Measurements from ENCODE around the gene NECAB3.

NECAB3 gene

DNA sequence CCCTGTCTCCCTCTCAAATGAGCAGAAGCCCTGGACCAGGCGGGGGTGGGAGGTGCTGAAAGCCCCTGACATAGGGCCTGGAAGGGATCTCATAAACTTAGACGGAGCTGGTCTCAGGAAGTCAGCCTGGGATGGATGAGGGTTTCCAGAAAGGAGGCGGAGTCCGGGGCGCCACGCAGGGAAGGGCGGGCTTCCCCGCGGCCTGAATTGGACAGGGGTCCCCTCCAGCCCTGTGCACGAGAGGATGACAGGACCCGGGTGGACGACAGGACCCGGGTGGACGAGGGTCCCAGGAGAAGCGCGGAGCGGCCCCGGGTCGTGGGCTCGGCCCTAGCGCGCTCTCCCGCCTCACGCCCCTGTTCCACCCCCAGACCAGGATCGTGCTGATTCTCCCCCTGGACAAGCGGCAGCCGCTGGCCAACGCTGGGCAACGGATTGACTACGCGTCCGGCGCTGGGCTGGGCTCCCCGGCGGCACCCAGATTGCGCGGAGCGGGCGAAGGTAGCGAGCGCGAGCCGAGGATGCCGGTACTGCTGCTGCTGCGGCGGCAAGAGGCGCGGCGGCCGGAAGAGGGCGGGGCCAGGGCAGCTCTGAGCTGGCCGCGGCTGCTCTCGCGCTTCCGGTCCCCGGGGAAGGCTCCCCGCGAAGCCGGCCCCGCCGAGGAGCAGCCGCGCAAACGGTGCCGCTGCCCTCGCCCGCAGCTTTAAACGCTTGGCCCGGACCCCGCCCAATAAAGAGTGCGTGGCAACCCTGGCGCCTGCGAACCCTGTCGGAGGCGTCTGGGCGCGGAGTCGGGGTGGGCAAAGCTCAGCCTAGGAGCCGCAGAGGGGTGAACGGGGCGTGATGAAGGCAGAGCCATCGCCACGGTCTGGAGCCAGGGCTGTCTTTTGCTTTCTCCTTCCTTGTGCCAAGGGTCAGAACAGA is 10.8 kb downstream of the NECAB3 start:
- peak; percentile 74 for DNase-seq (ENCODE audit: low spot score)

DNA sequence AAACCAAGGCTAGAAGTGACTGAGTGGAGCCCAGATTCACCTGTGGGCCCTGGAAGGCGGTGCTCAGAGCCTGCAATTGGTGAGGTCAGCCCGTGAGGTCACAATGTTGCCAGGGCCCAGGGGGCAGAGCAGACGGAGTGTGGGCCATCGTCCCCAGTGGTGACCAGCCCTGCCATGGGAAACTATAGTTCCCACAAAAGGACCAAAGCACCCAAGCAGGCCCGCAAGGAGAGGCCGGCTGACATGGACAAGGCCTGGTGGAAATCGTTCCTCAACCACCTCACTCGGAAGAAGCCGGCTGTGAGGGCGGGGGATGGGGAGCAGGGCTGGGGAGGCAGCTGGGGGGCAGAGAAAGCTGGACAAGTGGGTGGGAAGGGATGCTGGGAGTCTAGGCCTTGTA is 12.1 kb downstream of the NECAB3 start, which contains the start of gene C20orf144:
Gene C20orf144, plus strand, starts transcription at position 156 of the 400 bp plus-strand sequence. Its CDS starts 19 bp downstream, at position 175.
- no peak for DNase-seq (ENCODE audit: low spot score)

DNA sequence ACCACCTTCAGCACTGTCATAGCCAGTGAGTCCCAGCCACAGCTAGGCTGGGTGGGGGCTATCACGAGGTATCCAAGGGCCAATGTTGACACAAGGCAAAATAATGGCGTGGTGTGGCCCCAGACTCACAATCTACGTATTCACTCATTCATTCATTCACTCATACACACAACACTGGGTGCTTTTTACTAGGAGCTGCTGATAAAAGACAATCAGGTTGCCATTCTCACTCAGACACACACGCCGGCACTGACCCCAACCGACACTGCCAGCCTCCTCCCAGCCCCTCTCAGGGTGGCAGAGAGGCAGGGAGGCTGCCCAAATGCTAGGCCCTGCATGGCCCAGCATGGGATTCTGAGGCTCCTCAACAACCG is 13.6 kb downstream of the NECAB3 start:
- DNase-seq (ENCODE audit: low spot score): no peak

DNA sequence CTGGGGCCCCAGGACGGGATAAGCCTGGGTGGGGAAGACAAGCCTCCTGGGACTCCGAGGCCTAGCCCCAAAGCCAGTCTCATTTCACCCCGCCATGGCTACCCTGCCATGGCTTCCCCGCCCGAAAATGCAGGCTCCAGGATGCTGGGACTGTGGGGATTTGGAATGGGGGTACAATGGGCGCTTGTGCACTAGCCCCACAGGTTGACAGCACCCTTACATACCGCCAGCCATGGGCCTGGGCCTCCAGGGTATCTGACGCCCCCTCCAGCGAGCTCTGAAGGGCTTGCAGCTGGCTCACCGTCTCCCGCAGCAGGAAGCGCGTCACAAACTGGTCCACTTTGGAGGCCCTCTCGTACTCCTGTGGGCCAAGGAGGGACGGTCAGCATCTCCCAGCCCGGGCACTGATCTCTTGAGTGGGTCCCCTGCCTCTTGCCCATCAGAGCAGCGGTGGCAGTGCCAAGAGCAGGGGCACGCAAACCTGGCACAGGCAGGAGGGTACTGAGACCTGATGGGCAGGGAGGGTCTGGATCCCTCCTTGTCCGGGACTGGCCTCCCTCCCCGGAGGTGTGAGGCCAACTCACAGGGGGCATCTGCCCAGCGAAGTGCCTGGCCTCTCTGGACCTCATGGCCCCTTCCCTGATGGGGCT is 14.1 kb downstream of the NECAB3 start:
- no peak for DNase-seq (ENCODE audit: low spot score)

DNA sequence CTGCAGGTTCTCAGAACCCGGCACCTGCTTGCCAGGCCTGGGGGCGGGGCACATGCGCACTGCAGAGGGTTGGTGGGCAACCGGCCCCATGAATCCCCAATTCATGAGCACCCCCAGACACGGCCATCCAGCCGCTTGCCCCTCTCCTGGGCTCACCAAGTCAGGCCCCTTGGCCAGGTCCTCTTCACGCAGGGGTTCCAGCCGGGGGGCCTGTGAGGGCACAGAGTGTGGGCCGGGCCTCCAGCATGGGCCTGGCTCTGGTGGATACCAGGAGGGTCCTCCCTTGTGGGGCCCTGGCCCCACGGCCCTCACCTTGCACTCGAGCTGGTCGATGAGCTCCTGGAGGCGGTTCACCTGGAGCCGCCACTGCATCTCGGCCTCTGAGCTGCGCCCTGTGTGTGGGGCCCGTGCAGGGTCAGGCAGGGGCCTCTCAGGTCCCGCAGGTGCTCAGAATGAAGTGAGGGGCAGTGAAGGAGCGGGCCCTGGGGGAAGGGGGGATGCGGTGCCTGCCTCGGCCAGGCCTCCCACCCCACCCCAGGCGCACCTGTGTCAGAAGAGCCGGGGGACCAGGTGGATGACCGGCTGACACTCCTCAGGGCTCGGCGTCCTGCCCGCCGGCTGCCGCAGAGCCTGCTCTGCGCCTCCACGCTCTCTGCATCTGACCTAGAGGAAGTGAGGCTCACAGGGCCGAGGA is 14.7 kb downstream of the NECAB3 start:
- no peak for DNase-seq (ENCODE audit: low spot score)

DNA sequence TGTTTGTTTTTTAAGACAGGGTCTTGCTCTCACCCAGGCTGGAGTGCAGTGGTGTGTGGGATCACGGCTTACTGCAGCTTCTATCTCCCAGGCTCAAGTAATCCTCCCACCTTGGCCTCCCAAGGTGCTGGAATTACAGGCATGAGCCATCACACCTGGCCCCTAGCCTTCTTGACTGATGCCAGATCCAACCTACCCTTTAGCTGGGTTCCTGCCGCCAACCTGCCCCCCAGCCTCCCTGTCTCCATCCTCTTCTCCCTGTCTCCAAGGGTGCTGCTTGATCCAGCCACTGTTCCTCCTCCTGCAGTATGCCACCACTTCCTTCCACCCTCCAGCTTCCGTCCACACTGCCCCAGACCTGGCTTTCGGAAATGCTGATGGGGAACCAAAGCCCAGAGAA is 15.3 kb downstream of the NECAB3 start:
- no peak for DNase-seq (ENCODE audit: low spot score)

DNA sequence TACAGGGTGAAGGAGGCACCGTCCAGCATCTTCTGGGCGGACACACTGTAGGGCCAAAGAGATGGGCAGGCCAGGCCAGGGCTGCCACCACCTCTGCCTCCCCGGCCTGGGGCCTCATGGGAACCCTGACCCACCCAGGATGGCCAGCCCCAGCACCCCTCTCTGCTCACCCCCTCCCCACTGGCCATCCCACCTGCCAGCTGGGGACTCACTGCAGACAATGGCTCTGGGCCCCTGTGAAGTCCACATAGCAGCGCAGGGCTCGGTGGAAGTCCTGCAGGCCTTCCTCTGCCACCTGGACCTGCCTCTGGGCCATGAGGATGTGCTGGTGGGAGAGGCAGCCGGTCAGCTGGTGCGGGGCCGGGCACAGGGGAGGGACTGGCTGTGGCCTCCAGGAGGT is 15.7 kb downstream of the NECAB3 start:
- DNase-seq (ENCODE audit: low spot score): no peak

DNA sequence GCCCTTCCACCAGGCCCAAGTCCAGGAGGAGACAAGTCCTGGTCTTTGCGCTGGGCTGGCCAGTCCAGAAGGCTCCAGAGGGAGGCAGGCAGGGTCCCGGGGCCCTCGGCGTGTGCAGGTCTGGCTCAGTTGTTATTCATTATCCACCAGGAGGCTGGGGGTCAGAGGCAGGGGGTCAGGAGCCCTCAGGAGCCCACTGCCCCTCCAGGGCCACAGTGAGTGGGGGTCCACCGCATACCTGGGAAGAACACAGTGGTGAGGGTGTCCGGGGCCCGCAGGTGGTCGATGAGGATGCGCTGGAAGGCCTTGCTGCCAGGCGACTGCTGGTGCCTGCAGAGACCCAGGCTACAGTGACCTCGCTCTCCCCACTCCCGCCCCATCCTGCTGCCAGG is 16.5 kb downstream of the NECAB3 start:
- DNase-seq (ENCODE audit: low spot score): no peak

DNA sequence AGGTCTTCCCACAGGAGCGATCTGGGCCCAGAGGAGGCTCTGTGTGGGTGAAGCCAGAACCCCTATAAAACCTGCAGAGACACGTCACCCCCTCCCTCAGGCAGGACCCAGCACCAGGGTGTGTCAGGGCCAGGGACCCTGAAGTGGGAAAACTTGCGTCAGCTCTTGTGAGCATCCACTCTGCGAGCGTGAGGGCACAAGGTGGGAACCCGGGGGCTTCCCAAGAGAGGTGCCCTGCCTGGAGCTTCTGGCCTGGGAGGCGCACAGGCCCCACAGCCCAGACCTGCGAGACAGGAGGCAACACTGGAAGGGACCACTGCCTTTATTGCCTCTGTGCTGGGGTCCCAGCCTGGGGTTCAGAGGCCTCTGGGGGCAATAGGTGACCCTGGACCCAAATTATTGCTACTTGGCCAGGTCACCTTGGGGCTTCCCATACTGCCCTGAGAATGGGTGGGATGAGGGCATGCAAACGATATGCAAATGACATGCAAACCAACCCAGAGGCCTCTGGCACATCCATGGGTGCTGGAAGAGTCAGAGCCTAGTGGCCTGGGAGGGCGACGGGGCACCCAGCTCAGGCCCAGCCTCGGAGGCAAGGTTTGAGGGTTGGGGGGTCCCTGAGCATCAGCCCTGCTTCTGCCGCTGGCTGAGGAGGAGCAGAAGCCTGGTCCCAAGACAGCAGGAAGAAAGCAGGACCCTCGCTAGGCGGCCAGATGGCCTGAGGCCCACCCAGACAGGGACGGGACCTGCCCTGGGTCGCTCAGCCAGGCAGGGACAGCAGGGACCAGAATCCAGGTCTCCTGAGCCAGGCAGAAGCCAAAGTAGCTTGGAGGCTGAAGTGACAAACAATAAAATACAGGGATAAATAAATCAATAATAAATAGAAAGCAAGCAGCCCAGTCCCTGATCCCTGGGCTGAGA is 17.2 kb downstream of the NECAB3 start:
- DNase-seq (ENCODE audit: low spot score): no peak

DNA sequence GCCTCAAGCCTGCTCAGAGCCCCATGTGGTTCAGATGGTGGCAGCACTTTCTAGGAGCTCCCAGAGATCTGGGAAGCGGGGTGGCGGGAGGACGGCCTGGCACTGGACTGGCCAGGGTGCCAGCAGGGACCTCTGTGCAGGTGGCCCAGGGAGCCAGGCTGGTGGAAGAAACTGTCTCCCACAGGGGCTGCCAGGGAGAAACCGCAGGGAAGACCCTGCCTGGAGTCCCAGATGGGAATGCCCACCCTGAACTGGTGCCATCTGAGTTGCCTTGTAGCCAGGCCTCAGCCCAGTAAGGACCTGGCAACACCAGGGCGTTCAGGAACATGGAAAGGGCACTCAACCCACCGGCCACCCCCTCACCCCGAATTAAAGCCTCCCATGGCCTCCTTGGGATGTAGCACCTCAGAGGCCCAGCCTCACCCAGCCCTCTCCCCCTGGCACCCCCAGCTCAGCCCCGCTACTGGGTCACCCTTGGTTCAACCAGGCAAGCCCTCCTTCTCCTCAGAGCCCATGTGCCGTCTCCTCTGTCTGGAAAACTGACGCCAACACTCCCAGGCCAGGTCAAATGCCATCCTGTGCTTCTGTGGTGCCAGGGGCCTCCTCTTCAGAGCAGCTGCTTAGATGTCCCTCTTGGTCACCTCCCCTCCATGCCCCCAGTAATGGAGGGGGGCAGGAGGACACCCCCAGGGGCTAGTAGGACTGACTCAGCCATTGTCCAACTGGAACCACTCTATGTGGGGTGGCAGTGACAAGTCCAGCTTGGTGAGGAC is 18.0 kb downstream of the NECAB3 start:
- no peak for DNase-seq (ENCODE audit: low spot score)

DNA sequence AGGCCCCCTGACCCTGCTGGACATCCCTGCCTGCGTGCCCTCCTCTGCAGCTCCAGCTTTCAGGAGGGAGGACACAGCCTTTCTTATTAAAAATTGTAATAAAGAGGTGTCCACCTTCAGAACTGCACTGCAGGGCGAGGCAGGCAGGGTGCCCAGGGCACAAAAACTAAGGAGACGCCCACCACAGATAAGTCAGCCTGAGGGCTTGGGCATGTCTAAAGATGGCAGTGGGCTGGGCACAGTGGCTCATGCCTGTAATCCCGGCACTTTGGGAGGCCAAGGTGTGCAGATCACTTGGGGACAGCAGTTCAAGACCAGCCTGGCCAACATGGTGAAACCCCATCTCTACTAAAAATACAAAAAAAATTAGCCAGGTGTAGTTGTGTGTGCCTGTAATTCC is 19.1 kb downstream of the NECAB3 start:
- DNase-seq (ENCODE audit: low spot score): no peak

DNA sequence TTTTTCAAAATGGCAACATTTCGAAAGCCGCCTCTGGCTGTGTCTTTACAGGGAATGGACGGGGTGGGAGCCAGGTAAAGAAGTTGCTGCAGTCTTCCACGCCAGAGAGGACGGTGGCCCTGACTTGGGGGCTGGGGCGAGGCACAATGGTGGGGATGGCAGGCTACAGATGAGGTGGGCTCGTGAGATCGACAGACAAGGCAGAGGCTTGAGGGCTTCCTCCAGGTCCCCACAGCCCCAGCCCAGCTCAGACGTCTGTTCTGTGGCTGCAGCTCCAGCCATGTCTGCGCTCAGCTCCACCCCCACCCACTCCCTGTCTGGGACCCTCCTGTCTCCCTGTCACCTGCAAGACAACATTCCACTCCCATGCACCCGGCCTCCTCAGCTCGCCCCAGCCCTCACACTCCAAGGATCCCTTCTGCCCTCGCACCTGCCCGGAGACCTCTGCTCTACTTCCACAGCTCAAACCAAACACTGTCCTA is 19.5 kb downstream of the NECAB3 start:
- no peak for DNase-seq (ENCODE audit: low spot score)

DNA sequence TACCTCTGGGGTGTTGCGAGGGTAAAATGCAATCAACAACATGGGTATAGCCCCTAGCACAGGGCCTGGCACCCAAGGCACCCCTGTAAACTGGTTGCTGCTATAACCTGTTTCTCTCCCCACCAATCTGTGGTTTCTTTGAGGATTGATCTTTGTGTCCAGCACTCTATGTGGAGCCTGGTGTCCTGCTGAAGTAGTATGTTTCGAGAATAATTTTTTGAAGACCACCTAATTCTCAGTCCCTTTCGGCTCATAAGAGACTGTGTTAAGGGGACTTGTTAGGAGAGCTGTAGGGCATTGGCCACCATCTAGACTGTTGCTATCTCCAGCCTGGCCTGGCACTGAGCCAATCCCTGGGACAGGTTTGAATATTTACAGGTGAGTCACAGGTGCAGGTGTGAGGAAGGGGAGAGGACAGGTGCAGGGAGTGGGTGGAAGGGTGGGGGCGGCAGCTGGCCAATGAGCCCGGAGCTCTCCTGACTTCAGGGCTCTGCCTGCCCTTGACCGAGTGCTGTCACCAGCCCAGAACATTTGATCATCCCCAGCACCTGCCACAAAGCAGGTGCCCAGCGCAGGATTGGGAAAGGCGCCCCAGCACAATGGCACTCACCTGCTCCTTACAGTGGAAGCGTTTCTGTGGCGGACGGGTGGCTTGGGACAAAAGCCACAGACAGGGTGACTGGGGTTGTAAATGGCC is 20.2 kb downstream of the NECAB3 start:
- DNase-seq (ENCODE audit: low spot score): no peak

DNA sequence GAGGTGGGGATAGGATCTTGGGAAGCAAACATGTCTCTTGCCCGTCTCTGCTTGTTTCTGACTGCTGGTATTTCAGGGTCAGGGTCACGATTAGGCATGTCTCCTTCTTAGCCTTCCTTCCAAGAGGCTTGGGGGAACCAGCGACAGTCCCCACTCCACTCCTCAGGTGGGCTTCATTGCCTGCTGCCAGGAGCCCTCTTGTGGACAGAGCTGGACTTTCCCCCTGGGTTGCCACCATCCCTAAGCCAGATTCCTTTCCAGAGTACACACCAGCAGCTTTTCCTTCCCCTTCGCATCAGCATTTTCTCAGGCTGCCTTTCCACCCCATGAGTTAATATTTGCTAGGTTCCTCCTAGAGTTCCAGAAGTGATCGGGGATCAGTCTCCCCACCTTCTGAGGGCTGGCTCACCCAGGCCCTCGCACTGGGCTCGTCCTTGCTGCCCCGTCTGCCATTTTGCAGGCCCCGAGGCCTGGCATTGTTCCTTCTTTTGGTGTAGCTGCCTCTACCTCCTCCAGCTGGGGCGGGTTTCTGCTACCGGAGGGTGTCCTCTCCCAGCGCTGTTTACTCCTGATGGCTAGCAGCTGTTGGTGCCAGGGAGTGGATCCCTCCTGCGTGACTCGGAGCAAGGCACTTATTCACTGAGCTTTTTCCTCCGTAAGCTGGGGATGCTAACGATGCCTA is 20.9 kb downstream of the NECAB3 start:
- peak; percentile 79 for DNase-seq (ENCODE audit: low spot score)

DNA sequence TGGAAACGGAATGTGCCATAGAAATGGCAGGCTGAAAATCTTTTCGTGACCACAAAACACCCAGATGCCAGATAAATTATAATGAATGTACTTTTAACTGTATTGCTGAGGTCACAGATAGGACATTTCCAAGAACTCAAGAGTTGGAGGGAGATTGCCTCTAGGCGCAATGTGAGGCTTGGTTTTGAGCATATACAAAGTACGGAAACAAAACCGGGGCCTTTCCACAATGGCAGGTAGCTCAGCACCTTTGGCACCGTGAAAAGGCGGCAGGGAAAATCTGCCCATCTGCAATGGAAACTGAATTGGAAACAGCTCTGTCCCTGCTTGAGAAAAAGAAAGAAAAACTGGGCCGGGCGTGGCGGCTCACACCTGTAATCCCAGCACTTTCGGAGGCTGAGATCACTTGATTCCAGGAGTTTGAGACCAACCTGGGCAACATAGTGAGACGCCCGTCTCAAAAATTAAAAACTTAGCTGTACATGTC is 22.6 kb downstream of the NECAB3 start:
- no peak for DNase-seq (ENCODE audit: low spot score)

DNA sequence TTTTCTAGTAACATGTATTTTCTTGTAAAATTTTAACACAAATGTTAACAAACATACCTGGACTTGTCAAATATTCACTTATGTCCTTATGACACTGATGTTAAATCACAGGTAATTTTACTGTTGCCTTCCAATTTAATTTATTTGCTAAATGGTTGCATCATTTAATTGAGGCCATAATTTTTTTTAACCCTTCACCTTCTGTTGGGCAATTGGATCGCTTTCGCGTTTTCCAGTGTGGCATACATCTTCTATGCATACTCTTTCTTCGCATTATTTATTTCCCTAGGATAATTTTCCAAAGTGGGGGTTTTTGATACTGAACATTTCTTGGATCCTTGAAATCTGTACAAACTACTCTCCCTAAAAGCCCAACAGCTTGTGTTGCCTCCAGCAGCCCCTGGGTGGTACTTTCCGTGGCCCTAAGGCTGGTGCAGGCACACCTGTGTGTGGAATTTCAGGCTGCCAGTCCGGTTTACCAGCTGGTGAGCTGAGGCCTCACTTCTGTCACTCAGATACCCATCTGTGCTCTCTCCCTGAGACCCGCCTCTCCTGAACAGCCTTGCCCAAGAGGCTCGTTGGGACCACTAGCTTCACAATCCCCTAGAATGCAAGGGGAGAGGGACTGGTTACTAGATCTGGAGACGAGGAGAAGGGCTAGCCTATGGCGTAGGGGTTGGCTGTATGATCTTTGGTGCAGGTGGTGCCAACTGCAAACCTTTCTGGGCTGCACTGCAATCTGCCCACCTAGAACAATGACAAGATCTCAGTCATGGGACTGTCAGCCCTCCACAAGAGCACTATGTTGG is 23.3 kb downstream of the NECAB3 start:
- DNase-seq (ENCODE audit: low spot score): no peak

DNA sequence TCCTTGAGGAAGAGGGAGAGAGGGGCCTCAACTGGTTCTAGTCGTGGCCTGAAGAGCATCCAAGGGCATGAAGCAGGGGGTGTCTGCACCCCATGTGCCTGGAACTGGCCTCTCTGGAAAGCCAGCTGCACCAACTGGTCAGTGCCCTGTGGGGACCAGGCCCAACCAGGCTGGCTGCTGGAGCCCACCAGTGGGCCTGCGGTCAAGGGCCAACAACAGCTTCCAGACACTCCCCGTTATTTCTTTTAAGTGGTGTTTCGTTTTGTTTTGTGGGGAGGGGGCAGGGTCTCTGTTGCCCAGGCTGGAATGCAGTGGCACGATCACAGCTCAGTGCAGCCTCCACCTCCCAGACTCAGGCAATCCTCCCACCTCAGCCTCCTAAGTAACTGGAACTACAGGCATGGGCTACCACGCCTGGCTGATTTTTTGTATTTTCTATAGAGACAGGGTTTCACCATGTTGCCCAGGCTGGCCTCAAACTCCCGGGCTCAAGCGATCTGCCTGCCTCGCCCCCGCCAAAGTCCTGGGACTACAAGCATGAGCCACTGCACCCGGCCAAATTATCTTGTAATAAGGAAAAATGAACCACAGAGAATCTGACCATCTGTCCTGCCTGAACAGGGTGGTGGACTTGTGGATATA is 24.0 kb downstream of the NECAB3 start:
- no peak for DNase-seq (ENCODE audit: low spot score)

DNA sequence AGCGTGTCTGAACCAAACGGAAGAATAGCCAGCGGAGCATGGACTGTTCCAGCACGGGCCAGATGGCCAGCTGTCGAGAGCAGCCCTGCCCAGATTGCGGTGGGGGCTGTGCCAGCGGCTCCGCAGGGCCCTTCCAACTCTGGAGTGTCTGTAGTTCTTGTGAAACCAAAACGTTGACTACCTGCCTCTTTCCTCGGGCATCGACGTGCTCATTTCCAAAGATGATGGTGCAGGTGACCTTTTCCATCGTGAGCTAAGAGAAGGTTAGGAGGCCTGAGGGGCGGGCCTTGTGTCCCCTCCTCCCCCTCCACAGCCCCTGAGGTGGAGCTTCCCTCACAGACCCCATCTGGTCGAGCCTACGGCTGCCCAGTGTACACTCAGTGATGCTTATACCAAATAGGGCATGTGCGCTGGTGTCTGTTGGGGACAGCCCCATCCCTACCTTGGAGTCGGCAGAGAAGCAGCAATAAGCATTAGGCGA is 25.0 kb downstream of the NECAB3 start:
- DNase-seq (ENCODE audit: low spot score): no peak
